LNCAP (cell line): ENCODE measurements around the gene MANEAL.

ENCODE experiments used
- CTCF ChIP-seq: fragments of 450-650 bp; IDR thresholded peaks from 2 replicates; pipeline ENCODE4 v1.5.1; 2017; ENCODE audit warnings: mild to moderate bottlenecking

The MANEAL gene

GRCh38 chr1:37822906-37823815 lies 29.5 kb downstream of the MANEAL start:
- TF ChIP-seq CTCF, result no peak

GRCh38 chr1:37824001-37824400 lies 30.4 kb downstream of the MANEAL start:
- no peak for TF ChIP-seq CTCF

- no peak for TF ChIP-seq CTCF
Measured at GRCh38 chr1:37825506-37825905, 31.9 kb downstream of the MANEAL start.

GRCh38 chr1:37828410-37829074 lies 34.9 kb downstream of the MANEAL start:
- TF ChIP-seq CTCF, result no peak

- no peak for TF ChIP-seq CTCF
Measured at GRCh38 chr1:37831109-37831508, 37.5 kb downstream of the MANEAL start.

- TF ChIP-seq CTCF, result no peak
Measured at GRCh38 chr1:37831809-37832208, 38.2 kb downstream of the MANEAL start.

- no peak for TF ChIP-seq CTCF
Measured at GRCh38 chr1:37836788-37837187, 43.1 kb downstream of the MANEAL start.
